ENCODE data around the gene TRAPPC3L.

TRAPPC3L gene

GRCh38 chr6:116522896-116523295 lies 22.6 kb downstream of the TRAPPC3L start:
- TF ChIP-seq SNAI2 (CRISPR knock-in tag; IDR thresholded peaks at IDR 0.05): no peak
- TF ChIP-seq ZFP3 (CRISPR knock-in tag; IDR thresholded peaks at IDR 0.05): no peak
- no peak for TF ChIP-seq RARB (CRISPR knock-in tag; IDR thresholded peaks at IDR 0.05)
- TF ChIP-seq GLIS3 (CRISPR knock-in tag; IDR thresholded peaks at IDR 0.05): no peak
- TF ChIP-seq TSHZ2 (CRISPR knock-in tag; IDR thresholded peaks at IDR 0.05): no peak
- TF ChIP-seq ZC3H10 (CRISPR knock-in tag; IDR thresholded peaks at IDR 0.05): no peak
- no peak for TF ChIP-seq ZFP30 (CRISPR knock-in tag; IDR thresholded peaks at IDR 0.05)
- no peak for TF ChIP-seq POU6F1 (CRISPR knock-in tag; IDR thresholded peaks at IDR 0.05; ENCODE audit: borderline replicate concordance, low read depth)
- TF ChIP-seq ZNF565 (CRISPR knock-in tag; conservative IDR thresholded peaks at IDR 0.05; ENCODE audit: low read depth): no peak
- TF ChIP-seq OSR1 (CRISPR knock-in tag; IDR thresholded peaks at IDR 0.05): no peak
- TF ChIP-seq ZNF70 (CRISPR knock-in tag; IDR thresholded peaks at IDR 0.05): no peak
- TF ChIP-seq ARNTL (CRISPR knock-in tag; IDR thresholded peaks at IDR 0.05; ENCODE audit: borderline replicate concordance, low read depth): no peak
- no peak for TF ChIP-seq ISL1 (CRISPR knock-in tag; IDR thresholded peaks at IDR 0.05)
- TF ChIP-seq TOX (CRISPR knock-in tag; IDR thresholded peaks at IDR 0.05; ENCODE audit: borderline replicate concordance): no peak
- no peak for ATAC-seq

GRCh38 chr6:116518621-116519368 lies 26.7 kb downstream of the TRAPPC3L start:
- TF ChIP-seq POU6F1 (CRISPR knock-in tag; IDR thresholded peaks at IDR 0.05; ENCODE audit: borderline replicate concordance, low read depth) (no peak), ZC3H10 (CRISPR knock-in tag; IDR thresholded peaks at IDR 0.05) (no peak), ZNF565 (CRISPR knock-in tag; conservative IDR thresholded peaks at IDR 0.05; ENCODE audit: low read depth) (no peak), ZFP3 (CRISPR knock-in tag; IDR thresholded peaks at IDR 0.05) (no peak), CREB5 (CRISPR knock-in tag; IDR thresholded peaks at IDR 0.05; ENCODE audit: low read depth) (no peak), OSR1 (CRISPR knock-in tag; IDR thresholded peaks at IDR 0.05) (no peak), CSDC2 (CRISPR knock-in tag; IDR thresholded peaks at IDR 0.05) (no peak)
- ATAC-seq: no peak

- no peak for ATAC-seq
- no peak for TF ChIP-seq SNAI2 (CRISPR knock-in tag; IDR thresholded peaks at IDR 0.05)
- no peak for TF ChIP-seq ZNF8 (CRISPR knock-in tag; IDR thresholded peaks at IDR 0.05)
- no peak for TF ChIP-seq CSDC2 (CRISPR knock-in tag; IDR thresholded peaks at IDR 0.05)
- no peak for TF ChIP-seq BACH2 (CRISPR knock-in tag; IDR thresholded peaks at IDR 0.05; ENCODE audit: borderline replicate concordance)
Measured at GRCh38 chr6:116515141-116515540, 30.3 kb downstream of the TRAPPC3L start.

GRCh38 chr6:116514111-116514510 lies 31.4 kb downstream of the TRAPPC3L start:
- ATAC-seq: no peak
- TF ChIP-seq ISL1 (CRISPR knock-in tag; IDR thresholded peaks at IDR 0.05): no peak
- TF ChIP-seq CREB5 (CRISPR knock-in tag; IDR thresholded peaks at IDR 0.05; ENCODE audit: low read depth): no peak
- no peak for TF ChIP-seq ZC3H10 (CRISPR knock-in tag; IDR thresholded peaks at IDR 0.05)
- TF ChIP-seq BACH2 (CRISPR knock-in tag; IDR thresholded peaks at IDR 0.05; ENCODE audit: borderline replicate concordance): no peak
- no peak for TF ChIP-seq ZNF8 (CRISPR knock-in tag; IDR thresholded peaks at IDR 0.05)
- no peak for TF ChIP-seq CSRNP3 (CRISPR knock-in tag; IDR thresholded peaks at IDR 0.05)
- no peak for TF ChIP-seq ZNF565 (CRISPR knock-in tag; conservative IDR thresholded peaks at IDR 0.05; ENCODE audit: low read depth)
- TF ChIP-seq GLIS3 (CRISPR knock-in tag; IDR thresholded peaks at IDR 0.05): no peak
- no peak for TF ChIP-seq CSDC2 (CRISPR knock-in tag; IDR thresholded peaks at IDR 0.05)
- TF ChIP-seq ZNF70 (CRISPR knock-in tag; IDR thresholded peaks at IDR 0.05): no peak
